Vagina (tissue), 2 donors: ENCODE results near the gene TCF20. TPM values are rescaled to one million over a fixed set of nuclear protein-coding genes. Genes with fewer than 3 reads are reported as not detected.

Experiments
- DNase-seq, 2 donors: peaks; one replicate each; pipeline ENCODE4 v3.0.0-alpha.2; 2017; ENCODE audit errors: extremely low spot score in 2 of 2
- H3K27ac ChIP-seq: fragments of 200-600 bp; sonication (generic); one replicate; pipeline ENCODE4 v1.5.1; 2019
- H3K27me3 ChIP-seq: fragments of 200-600 bp; sonication (generic); one replicate; pipeline ENCODE4 v1.5.1; 2019
- H3K36me3 ChIP-seq, 2 donors: fragments of 200-600 bp; sonication (generic); one replicate each; pipeline ENCODE4 v1.5.1; 2017 to 2019
- H3K4me1 ChIP-seq: fragments of 200-600 bp; sonication (generic); one replicate; pipeline ENCODE4 v1.5.1; 2019
- H3K4me3 ChIP-seq, 2 donors: fragments of 200-600 bp; sonication (generic); 1 replicate in 1 of 2; 2 replicates in 1 of 2; pipeline ENCODE4 v1.5.1; 2016 to 2019
- H3K9me3 ChIP-seq: fragments of 200-600 bp; sonication (generic); one replicate; pipeline ENCODE4 v1.5.1; 2019
- CTCF ChIP-seq, 3 experiments: fragments of 450-650 bp in 2 of 3; fragments of 200-600 bp in 1 of 3; sonication (generic) in 1 of 3; IDR thresholded peaks; one replicate each; pipeline ENCODE4 v1.5.1; 2017 to 2019; ENCODE audit warnings: antibody characterized with exemption in 3 of 3, mild to moderate bottlenecking in 2 of 3, moderate library complexity in 2 of 3
- POLR2A ChIP-seq, 2 donors: fragments of 450-650 bp; IDR thresholded peaks; one replicate each; pipeline ENCODE4 v1.6.1; 2017; ENCODE audit warnings: antibody characterized with exemption in 2 of 2, mild to moderate bottlenecking in 2 of 2, moderate library complexity in 2 of 2
- POLR2AphosphoS5 ChIP-seq, 2 donors: sonication (generic); formaldehyde crosslinking; IDR thresholded peaks; one replicate each; pipeline ENCODE4 v1.9.0; 2017; ENCODE audit warnings: antibody characterized with exemption in 2 of 2, mild to moderate bottlenecking in 2 of 2, low read depth in 1 of 2; ENCODE audit not compliant: insufficient read depth in 1 of 2
- intact Hi-C: fragments of 100-400 bp; cut with DNase I; formaldehyde crosslinking; loops from one replicate; pipeline ENCODE4 v1.15.1; 2023
- total RNA-seq: library from RNA; depleted of rRNA; stranded (reverse); fragments of >200 nt; gene quantifications from one replicate; pipeline ENCODE4 v1.2.3, GENCODE V29; 2016

Gene TCF20
- total RNA-seq, 1 donor from 2014 or later: 30.4 TPM

- no peak for DNase-seq
- H3K27me3 ChIP-seq: no peaks in the 10 kb centered on the region
- no peak overlapping the region for H3K4me3 ChIP-seq
- peaks cover 60% of the 10 kb centered on the region for H3K4me1 ChIP-seq
- no peak for TF ChIP-seq CTCF (IDR thresholded peaks at IDR 0.05)
- TF ChIP-seq POLR2AphosphoS5 (IDR thresholded peaks at IDR 0.05; ENCODE audit: insufficient read depth in 1 of 2, low read depth in 1 of 2): no peak
- TF ChIP-seq POLR2A (IDR thresholded peaks at IDR 0.05): no peak
- intact Hi-C loops: no loop called here
- no peak overlapping the region for H3K27ac ChIP-seq
- no peaks in the 10 kb centered on the region for H3K36me3 ChIP-seq
- H3K9me3 ChIP-seq: no peaks in the 10 kb centered on the region
Observed at GRCh38 chr22:42256930-42257329, 13.5 kb downstream of the TCF20 start.

- H3K4me3 ChIP-seq: no peak overlapping the region
- H3K36me3 ChIP-seq: no peaks in the 10 kb centered on the region
- H3K4me1 ChIP-seq: peaks cover 53% of the 10 kb centered on the region
- no peak for TF ChIP-seq CTCF (IDR thresholded peaks at IDR 0.05)
- TF ChIP-seq POLR2AphosphoS5 (IDR thresholded peaks at IDR 0.05; ENCODE audit: insufficient read depth in 1 of 2, low read depth in 1 of 2): no peak
- no peak for TF ChIP-seq POLR2A (IDR thresholded peaks at IDR 0.05)
- intact Hi-C loops: no loop called here
- no peaks in the 10 kb centered on the region for H3K27me3 ChIP-seq
- no peak for DNase-seq
- no peak overlapping the region for H3K27ac ChIP-seq
- no peaks in the 10 kb centered on the region for H3K9me3 ChIP-seq
Observed at GRCh38 chr22:42256220-42256619, 14.2 kb downstream of the TCF20 start.

- Histone ChIP-seq H3K4me1 (peaks cover 13% of the 10 kb centered on the region), H3K27me3 (no peaks in the 10 kb centered on the region), H3K27ac (no peak overlapping the region), H3K36me3 (no peaks in the 10 kb centered on the region), H3K9me3 (no peaks in the 10 kb centered on the region), H3K4me3 (no peak overlapping the region)
- intact Hi-C loops: no loop called here
- no peak for DNase-seq
- no peak for TF ChIP-seq POLR2A (IDR thresholded peaks at IDR 0.05)
- TF ChIP-seq CTCF (IDR thresholded peaks at IDR 0.05): no peak
- no peak for TF ChIP-seq POLR2AphosphoS5 (IDR thresholded peaks at IDR 0.05; ENCODE audit: insufficient read depth in 1 of 2, low read depth in 1 of 2)
Observed at GRCh38 chr22:42249831-42250230, 20.6 kb downstream of the TCF20 start.

GRCh38 chr22:42248995-42249394, 21.5 kb downstream of the TCF20 start:
- H3K36me3 ChIP-seq: no peaks in the 10 kb centered on the region
- peaks cover 13% of the 10 kb centered on the region for H3K4me1 ChIP-seq
- H3K27me3 ChIP-seq: no peaks in the 10 kb centered on the region
- no peak for DNase-seq
- no peaks in the 10 kb centered on the region for H3K9me3 ChIP-seq
- TF ChIP-seq POLR2A (IDR thresholded peaks at IDR 0.05) (no peak), CTCF (IDR thresholded peaks at IDR 0.05) (no peak), POLR2AphosphoS5 (IDR thresholded peaks at IDR 0.05; ENCODE audit: insufficient read depth in 1 of 2, low read depth in 1 of 2) (no peak)
- no peak overlapping the region for H3K27ac ChIP-seq
- no peak overlapping the region for H3K4me3 ChIP-seq
- intact Hi-C loops: no loop called here

- Histone ChIP-seq H3K9me3 (no peaks in the 10 kb centered on the region), H3K27ac (no peak overlapping the region), H3K4me3 (no peak overlapping the region), H3K4me1 (peaks cover 13% of the 10 kb centered on the region), H3K36me3 (no peaks in the 10 kb centered on the region), H3K27me3 (no peaks in the 10 kb centered on the region)
- DNase-seq: no peak
- TF ChIP-seq CTCF (IDR thresholded peaks at IDR 0.05) (no peak), POLR2A (IDR thresholded peaks at IDR 0.05) (no peak), POLR2AphosphoS5 (IDR thresholded peaks at IDR 0.05; ENCODE audit: insufficient read depth in 1 of 2, low read depth in 1 of 2) (no peak)
- intact Hi-C loops: no loop called here
Observed at GRCh38 chr22:42247596-42247995, 22.9 kb downstream of the TCF20 start.
